HepG2 (cell line): ENCODE data around the gene INO80. TPM values are rescaled to one million over a fixed set of nuclear protein-coding genes. Genes with fewer than 3 reads are reported as not detected.

ENCODE experiments used
- ATF5 ChIP-seq: sonication (generic); formaldehyde crosslinking; IDR thresholded peaks from 2 replicates; pipeline ENCODE4 v1.4.0; 2020; ENCODE audit warnings: mild to moderate bottlenecking, low read depth, missing genetic modification reagents
- CCAR2 ChIP-seq: fragments of 200-400 bp; formaldehyde crosslinking; optimal IDR thresholded peaks from 2 replicates; pipeline ENCODE3; 2018; ENCODE audit warnings: low read depth, mild to moderate bottlenecking, low read length, moderate library complexity
- CREBL2 ChIP-seq: sonication (generic); formaldehyde crosslinking; IDR thresholded peaks from 2 replicates; pipeline ENCODE4 v1.8.1; 2023; ENCODE audit warnings: missing genetic modification reagents, mild to moderate bottlenecking, borderline replicate concordance
- DR1 ChIP-seq: sonication (generic); formaldehyde crosslinking; IDR thresholded peaks from 2 replicates; pipeline ENCODE4 v1.8.0; 2021; ENCODE audit warnings: mild to moderate bottlenecking, missing genetic modification reagents, inconsistent platforms
- GPN1 ChIP-seq: sonication (generic); formaldehyde crosslinking; IDR thresholded peaks from 2 replicates; pipeline ENCODE4 v1.5.1; 2020; ENCODE audit warnings: missing genetic modification reagents, borderline replicate concordance
- IRF2 ChIP-seq: IDR thresholded peaks from 2 replicates; pipeline ENCODE4 v1.6.1; 2018; ENCODE audit warnings: missing genetic modification reagents, missing compliant biosample characterization
- KLF11 ChIP-seq: IDR thresholded peaks from 2 replicates; pipeline ENCODE4 v1.6.1; 2016; ENCODE audit warnings: missing compliant biosample characterization
- PHF5A ChIP-seq: IDR thresholded peaks from one replicate; pipeline ENCODE4 v1.6.1; 2018; ENCODE audit warnings: low read depth, missing genetic modification reagents; ENCODE audit not compliant: unreplicated experiment
- RBM39 ChIP-seq: fragments of 200-400 bp; formaldehyde crosslinking; IDR thresholded peaks from one replicate; pipeline ENCODE4 v1.6.1; 2018; ENCODE audit warnings: antibody characterized with exemption, mild to moderate bottlenecking, low read depth, low read length; ENCODE audit not compliant: poor library complexity, severe bottlenecking
- RELA ChIP-seq: sonication (generic); formaldehyde crosslinking; IDR thresholded peaks from 2 replicates; pipeline ENCODE4 v1.4.0; 2020; ENCODE audit warnings: missing genetic modification reagents
- SOX6 ChIP-seq, 2 experiments: fragments of 450-650 bp in 1 of 2; sonication (generic) in 1 of 2; formaldehyde crosslinking in 1 of 2; IDR thresholded peaks; 2 replicates each; pipeline versions ENCODE4 v1.4.0 to v1.6.1; 2017 to 2020; ENCODE audit warnings: antibody characterized with exemption in 1 of 2, mild to moderate bottlenecking in 1 of 2, missing genetic modification reagents in 1 of 2
- SRSF1 ChIP-seq: fragments of 200-400 bp; formaldehyde crosslinking; optimal IDR thresholded peaks from 2 replicates; pipeline ENCODE3; 2017; ENCODE audit warnings: mild to moderate bottlenecking, low read depth, low read length, moderate library complexity
- TIGD3 ChIP-seq: sonication (generic); formaldehyde crosslinking; IDR thresholded peaks from 2 replicates; pipeline ENCODE4 v1.5.1; 2020; ENCODE audit warnings: mild to moderate bottlenecking, missing genetic modification reagents, borderline replicate concordance
- TMF1 ChIP-seq: sonication (generic); formaldehyde crosslinking; IDR thresholded peaks from 2 replicates; pipeline ENCODE4 v1.8.1; 2022; ENCODE audit warnings: low read depth, missing genetic modification reagents
- ZBTB2 ChIP-seq: sonication (generic); formaldehyde crosslinking; IDR thresholded peaks from 2 replicates; pipeline ENCODE4 v1.8.0; 2022; ENCODE audit warnings: low read depth, missing genetic modification reagents
- ZBTB20 ChIP-seq: sonication (generic); formaldehyde crosslinking; IDR thresholded peaks from 2 replicates; pipeline ENCODE4 v1.8.1; 2023; ENCODE audit warnings: missing genetic modification reagents, low read depth, mild to moderate bottlenecking, borderline replicate concordance
- ZNF225 ChIP-seq: sonication (generic); formaldehyde crosslinking; IDR thresholded peaks from 2 replicates; pipeline ENCODE4 v1.4.0; 2020; ENCODE audit warnings: mild to moderate bottlenecking, missing genetic modification reagents
- ZNF232 ChIP-seq: sonication (generic); formaldehyde crosslinking; IDR thresholded peaks from 2 replicates; pipeline ENCODE4 v1.4.0; 2020; ENCODE audit warnings: missing genetic modification reagents, borderline replicate concordance
- ZNF276 ChIP-seq: sonication (generic); formaldehyde crosslinking; IDR thresholded peaks from 2 replicates; pipeline ENCODE4 v1.4.0; 2020; ENCODE audit warnings: mild to moderate bottlenecking, low read depth, missing genetic modification reagents
- ZNF549 ChIP-seq: sonication (generic); formaldehyde crosslinking; IDR thresholded peaks from 2 replicates; pipeline ENCODE4 v1.5.0; 2020; ENCODE audit warnings: missing genetic modification reagents
- ZNF580 ChIP-seq: IDR thresholded peaks from 2 replicates; pipeline ENCODE4 v1.6.1; 2016; ENCODE audit warnings: low read depth, borderline replicate concordance
- ZSCAN20 ChIP-seq: sonication (generic); formaldehyde crosslinking; IDR thresholded peaks from 2 replicates; pipeline ENCODE4 v1.4.0; 2020; ENCODE audit warnings: missing genetic modification reagents, mild to moderate bottlenecking, borderline replicate concordance
- polyA plus RNA-seq, 8 experiments: library from polyadenylated mRNA; depleted of rRNA in 3 of 8; stranded (reverse) in 7 of 8; unstranded in 1 of 8; fragments of >200 nt; fragmentation: Illumina TruSeq in 4 of 8; extraction: Trizol in 4 of 8; gene quantifications; 2 replicates each; pipeline versions ENCODE4 v1.2.1 to v1.2.3, GENCODE V29; 2011 to 2016; ENCODE audit warnings: low read depth in 4 of 8, missing spikeins in 1 of 8, mixed read lengths in 1 of 8; ENCODE audit not compliant: insufficient read depth in 1 of 8
- total RNA-seq, 5 experiments: library from RNA; depleted of rRNA; stranded (reverse); fragments of >200 nt; fragmentation: Illumina TruSeq; extraction: Trizol; gene quantifications; 2 replicates each; pipeline ENCODE4 v1.2.3, GENCODE V29; 2016; ENCODE audit warnings: low read depth in 1 of 5

Gene INO80
- total and polyA plus RNA-seq, 2 of the 13 experiments (the other 11 are each of a cell fraction or from before 2014, with no cell fraction given) = 3.6 to 14.8 TPM

- TF ChIP-seq ZBTB2 (CRISPR knock-in tag) (peak; percentile 67; the same call in 1 of the 2 replicates), KLF11 (CRISPR knock-in tag) (0 out of 2 replicates have a peak, but pooled peaks have one; percentile 66), ZNF276 (CRISPR knock-in tag) (no peak), SOX6 (IDR thresholded peaks at IDR 0.05) (no peak), SOX6 (CRISPR knock-in tag; IDR thresholded peaks at IDR 0.05) (peak; percentile 66), ZNF580 (peak; percentile 89; the same call in 1 of the 2 replicates), TIGD3 (CRISPR knock-in tag) (no peak), CREBL2 (CRISPR knock-in tag) (peak; percentile 69; the same call in 1 of the 2 replicates), TMF1 (CRISPR knock-in tag) (no peak; the same call in 1 of the 2 replicates), DR1 (CRISPR knock-in tag) (peak; percentile 56; the same call in 1 of the 2 replicates), ATF5 (0 out of 2 replicates have a peak, but pooled peaks have one; percentile 43), ZSCAN20 (no peak), ZNF232 (CRISPR knock-in tag) (no peak), RBM39 (peak; percentile 89), PHF5A (CRISPR knock-in tag) (peak; percentile 73), ZBTB20 (CRISPR knock-in tag) (peak; percentile 58; the same call in 1 of the 2 replicates), ZNF549 (CRISPR knock-in tag) (no peak), RELA (no peak), CCAR2 (no peak), ZNF225 (CRISPR knock-in tag) (no peak; the same call in 1 of the 2 replicates), SRSF1 (peak; percentile 38), IRF2 (CRISPR knock-in tag) (peak; percentile 73), GPN1 (CRISPR knock-in tag) (no peak)
Observed at GRCh38 chr15:41116116-41116961, at the start of gene INO80 (continued).
